Measurements from ENCODE around the gene KMT5B.

The KMT5B gene

GRCh38 chr11:68212421-68213134 is 518 bp downstream of the KMT5B start:
- Histone ChIP-seq H3K4me3 (ENCODE audit: low read length) (peak overlapping the region; percentile 96), H3K27me3 (ENCODE audit: control insufficient read depth, low read length) (peaks cover 18% of the 10 kb centered on the region), H4K20me1 (ENCODE audit: control insufficient read depth, insufficient read depth, low read depth, low read length) (peaks cover 6% of the 10 kb centered on the region; the same call in 1 of the 2 replicates), H3K9me3 (ENCODE audit: control insufficient read depth, insufficient read depth, low read length) (no peaks in the 10 kb centered on the region), H3K36me3 (ENCODE audit: control insufficient read depth, low read length) (no peaks in the 10 kb centered on the region), H3K4me1 (ENCODE audit: control insufficient read depth, low read length) (peaks cover 32% of the 10 kb centered on the region), H3K27ac (ENCODE audit: low read depth, low read length) (no peak overlapping the region), H3K4me2 (ENCODE audit: low read length) (peak overlapping the region; percentile 78), H3F3A (ENCODE audit: control insufficient read depth, insufficient read depth) (peaks cover 5% of the 10 kb centered on the region; the same call in 1 of the 2 replicates), H3K9me2 (replicated peaks; ENCODE audit: control insufficient read depth, low read length) (no peaks in the 10 kb centered on the region), H3K79me2 (ENCODE audit: control insufficient read depth, low read length) (peaks cover 49% of the 10 kb centered on the region)
- no peak for TF ChIP-seq EZH2phosphoT487 (IDR thresholded peaks at IDR 0.05; ENCODE audit: borderline replicate concordance, low read length)
- no peak for TF ChIP-seq CTCF (IDR thresholded peaks at IDR 0.05; ENCODE audit: low read depth, low read length, poor library complexity, severe bottlenecking)

- H3K79me2 ChIP-seq (ENCODE audit: control insufficient read depth, low read length), result peaks cover 59% of the 10 kb centered on the region
- no peak for TF ChIP-seq CTCF (IDR thresholded peaks at IDR 0.05; ENCODE audit: low read depth, low read length, poor library complexity, severe bottlenecking)
- TF ChIP-seq EZH2phosphoT487 (IDR thresholded peaks at IDR 0.05; ENCODE audit: borderline replicate concordance, low read length), result no peak
- no peaks in the 10 kb centered on the region for H3K9me3 ChIP-seq (ENCODE audit: control insufficient read depth, insufficient read depth, low read length)
- peaks cover 18% of the 10 kb centered on the region for H3K27me3 ChIP-seq (ENCODE audit: control insufficient read depth, low read length)
- H3K4me2 ChIP-seq (ENCODE audit: low read length), result peak overlapping the region; percentile 78
- no peaks in the 10 kb centered on the region for H3K36me3 ChIP-seq (ENCODE audit: control insufficient read depth, low read length)
- H3K4me3 ChIP-seq (ENCODE audit: low read length), result peak overlapping the region; percentile 96
- peaks cover 5% of the 10 kb centered on the region; the same call in 1 of the 2 replicates for H3F3A ChIP-seq (ENCODE audit: control insufficient read depth, insufficient read depth)
- H3K4me1 ChIP-seq (ENCODE audit: control insufficient read depth, low read length), result peaks cover 32% of the 10 kb centered on the region
- H4K20me1 ChIP-seq (ENCODE audit: control insufficient read depth, insufficient read depth, low read depth, low read length), result peaks cover 7% of the 10 kb centered on the region
- H3K9me2 ChIP-seq (replicated peaks; ENCODE audit: control insufficient read depth, low read length), result no peaks in the 10 kb centered on the region
- no peak overlapping the region for H3K27ac ChIP-seq (ENCODE audit: low read depth, low read length)
Observed at GRCh38 chr11:68211546-68211945, 1.6 kb downstream of the KMT5B start.

- Histone ChIP-seq H3F3A (ENCODE audit: control insufficient read depth, insufficient read depth) (peaks cover 5% of the 10 kb centered on the region; the same call in 1 of the 2 replicates), H3K4me2 (ENCODE audit: low read length) (no peak overlapping the region), H3K4me1 (ENCODE audit: control insufficient read depth, low read length) (peaks cover 8% of the 10 kb centered on the region), H3K79me2 (ENCODE audit: control insufficient read depth, low read length) (peaks cover 96% of the 10 kb centered on the region), H3K9me3 (ENCODE audit: control insufficient read depth, insufficient read depth, low read length) (no peaks in the 10 kb centered on the region), H3K27ac (ENCODE audit: low read depth, low read length) (no peak overlapping the region), H3K4me3 (ENCODE audit: low read length) (no peak overlapping the region), H3K27me3 (ENCODE audit: control insufficient read depth, low read length) (no peaks in the 10 kb centered on the region), H3K9me2 (replicated peaks; ENCODE audit: control insufficient read depth, low read length) (no peaks in the 10 kb centered on the region), H4K20me1 (ENCODE audit: control insufficient read depth, insufficient read depth, low read depth, low read length) (peaks cover 8% of the 10 kb centered on the region), H3K36me3 (ENCODE audit: control insufficient read depth, low read length) (no peaks in the 10 kb centered on the region)
- TF ChIP-seq EZH2phosphoT487 (IDR thresholded peaks at IDR 0.05; ENCODE audit: borderline replicate concordance, low read length) (no peak), CTCF (IDR thresholded peaks at IDR 0.05; ENCODE audit: low read depth, low read length, poor library complexity, severe bottlenecking) (peak; percentile 78)
Observed at GRCh38 chr11:68206211-68206610, 6.9 kb downstream of the KMT5B start.

Data from DOHH2 (cell line).